Putamen (tissue), 1 donor: ENCODE data around the gene TAF4.
"Not testable (repeated sequence)": the region's sequence is repeated elsewhere in the genome, so short reads cannot be mapped to it uniquely, and the experiment has no call there.

Experiments
- DNase-seq: peaks from one replicate; pipeline ENCODE4 v3.0.0-alpha.2; 2016; ENCODE audit warnings: low spot score

The TAF4 gene

GRCh38 chr20:61960836-61961235 is 104.8 kb downstream of the TAF4 start:
- DNase-seq, result no peak

- DNase-seq, result no peak
Measured at GRCh38 chr20:61958773-61959700, 106.6 kb downstream of the TAF4 start.

GRCh38 chr20:61957961-61958715 is 107.5 kb downstream of the TAF4 start:
- no peak for DNase-seq

GRCh38 chr20:61956396-61957342 is 109.0 kb downstream of the TAF4 start:
- no peak for DNase-seq

GRCh38 chr20:61955668-61956395 is 109.8 kb downstream of the TAF4 start:
- DNase-seq, result no peak

GRCh38 chr20:61954276-61955021 is 111.2 kb downstream of the TAF4 start:
- DNase-seq, result no peak

- DNase-seq, result no peak
Measured at GRCh38 chr20:61953037-61954021, 112.4 kb downstream of the TAF4 start.

GRCh38 chr20:61951695-61952533 is 113.8 kb downstream of the TAF4 start:
- no peak for DNase-seq

GRCh38 chr20:61950641-61951071 is 115.0 kb downstream of the TAF4 start:
- DNase-seq, result no peak

GRCh38 chr20:61949714-61950640 is 115.7 kb downstream of the TAF4 start:
- DNase-seq, result no peak

- DNase-seq, result no peak
Measured at GRCh38 chr20:61949363-61949713, 116.3 kb downstream of the TAF4 start.

- no peak for DNase-seq
Measured at GRCh38 chr20:61948586-61949362, 116.9 kb downstream of the TAF4 start.

- not testable (repeated sequence) for DNase-seq
Measured at GRCh38 chr20:61948056-61948455, 117.6 kb downstream of the TAF4 start.

- not testable (repeated sequence) for DNase-seq
Measured at GRCh38 chr20:61945495-61945894, 120.2 kb downstream of the TAF4 start.

- DNase-seq, result not testable (repeated sequence)
Measured at GRCh38 chr20:61944967-61945366, 120.7 kb downstream of the TAF4 start.

- no peak for DNase-seq
Measured at GRCh38 chr20:61942526-61942925, 123.2 kb downstream of the TAF4 start.
